Activated CD4-positive, alpha-beta T cell treated with anti-CD3 and anti-CD28 coated beads, Interleukin-2, amount 10 ng/mL, durations not matched to agents 24 days and 14 days (primary cell): ENCODE results near the gene FRMD1. TPM values are rescaled to one million over a fixed set of nuclear protein-coding genes. Genes with fewer than 3 reads are reported as not detected.

Experiments used
- DNase-seq: peaks from one replicate; pipeline ENCODE4 v3.0.0; 2022
- H3K27ac Mint-ChIP-seq: one replicate; pipeline ENCODE4 v1.8.0; 2022; ENCODE audit warnings: mild to moderate bottlenecking, mixed read lengths
- H3K27me3 Mint-ChIP-seq: one replicate; pipeline ENCODE4 v1.8.0; 2022; ENCODE audit warnings: mixed read lengths
- H3K36me3 Mint-ChIP-seq: one replicate; pipeline ENCODE4 v1.8.0; 2022; ENCODE audit warnings: low read depth, mild to moderate bottlenecking, mixed read lengths
- H3K4me1 Mint-ChIP-seq: one replicate; pipeline ENCODE4 v1.8.0; 2021; ENCODE audit warnings: mixed read lengths
- H3K4me3 Mint-ChIP-seq: one replicate; pipeline ENCODE4 v1.8.0; 2022; ENCODE audit warnings: mild to moderate bottlenecking, moderate library complexity, mixed read lengths
- H3K9me3 Mint-ChIP-seq: one replicate; pipeline ENCODE4 v1.8.0; 2021; ENCODE audit warnings: mixed read lengths
- intact Hi-C: fragments of 100-400 bp; cut with micrococcal nuclease; formaldehyde crosslinking; loops from one replicate; pipeline ENCODE4 v1.15.1; 2023
- total RNA-seq: library from RNA; stranded (reverse); gene quantifications from 2 replicates; pipeline ENCODE4 v1.2.3, GENCODE V29; 2022

Gene FRMD1
- total RNA-seq, 1 donor from 2014 or later: not detected

DNA sequence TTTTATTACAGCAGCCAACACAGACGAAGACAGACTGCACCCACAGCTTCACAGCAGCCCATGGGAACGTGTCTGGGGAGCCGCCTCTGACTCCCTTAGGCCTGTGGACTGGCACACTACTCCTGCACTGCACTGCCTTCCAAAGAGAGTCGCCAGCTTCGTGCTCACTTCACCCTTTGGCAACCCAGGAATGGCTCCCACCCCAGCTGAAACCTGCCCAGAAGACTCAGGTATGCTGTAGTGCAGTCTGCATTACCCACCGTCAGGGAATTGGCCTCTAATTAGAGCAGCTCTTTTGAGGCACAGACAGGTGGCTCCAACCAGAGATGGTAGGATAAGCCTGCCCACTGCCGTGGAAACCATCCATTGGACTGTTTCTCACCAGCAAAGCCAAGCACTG is 39.9 kb upstream of the FRMD1 start:
- peaks cover 2% of the 10 kb centered on the region for H3K4me1 Mint-ChIP-seq
- H3K27me3 Mint-ChIP-seq: no peaks in the 10 kb centered on the region
- no peak overlapping the region for H3K4me3 Mint-ChIP-seq
- H3K9me3 Mint-ChIP-seq: peaks cover 9% of the 10 kb centered on the region
- intact Hi-C loops: no loop called here
- no peaks in the 10 kb centered on the region for H3K36me3 Mint-ChIP-seq
- no peak for DNase-seq
- no peak overlapping the region for H3K27ac Mint-ChIP-seq

DNA sequence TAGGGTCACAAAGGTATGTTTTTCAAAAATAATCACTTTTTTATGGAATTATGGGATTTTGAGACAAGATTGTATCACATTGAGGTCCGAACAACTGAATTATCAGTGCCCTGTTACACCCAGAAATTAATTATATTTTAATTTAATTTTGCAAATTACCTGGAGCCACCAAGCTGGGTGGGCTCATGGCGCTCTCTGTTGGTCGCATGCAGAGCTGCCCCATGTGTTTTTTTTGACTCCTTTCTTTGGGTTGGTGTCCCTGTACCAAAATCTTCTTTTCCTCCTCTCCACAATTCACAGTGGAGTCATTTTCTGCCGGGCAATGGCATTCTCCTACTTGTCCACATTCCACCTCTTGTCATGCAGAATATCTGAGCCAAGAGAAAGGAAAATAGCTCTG is 38.9 kb upstream of the FRMD1 start:
- DNase-seq: no peak
- intact Hi-C loops: no loop called here
- Mint-ChIP-seq H3K4me1 (peaks cover 2% of the 10 kb centered on the region), H3K27me3 (no peaks in the 10 kb centered on the region), H3K4me3 (no peak overlapping the region), H3K9me3 (peaks cover 7% of the 10 kb centered on the region), H3K36me3 (no peaks in the 10 kb centered on the region), H3K27ac (no peak overlapping the region)

DNA sequence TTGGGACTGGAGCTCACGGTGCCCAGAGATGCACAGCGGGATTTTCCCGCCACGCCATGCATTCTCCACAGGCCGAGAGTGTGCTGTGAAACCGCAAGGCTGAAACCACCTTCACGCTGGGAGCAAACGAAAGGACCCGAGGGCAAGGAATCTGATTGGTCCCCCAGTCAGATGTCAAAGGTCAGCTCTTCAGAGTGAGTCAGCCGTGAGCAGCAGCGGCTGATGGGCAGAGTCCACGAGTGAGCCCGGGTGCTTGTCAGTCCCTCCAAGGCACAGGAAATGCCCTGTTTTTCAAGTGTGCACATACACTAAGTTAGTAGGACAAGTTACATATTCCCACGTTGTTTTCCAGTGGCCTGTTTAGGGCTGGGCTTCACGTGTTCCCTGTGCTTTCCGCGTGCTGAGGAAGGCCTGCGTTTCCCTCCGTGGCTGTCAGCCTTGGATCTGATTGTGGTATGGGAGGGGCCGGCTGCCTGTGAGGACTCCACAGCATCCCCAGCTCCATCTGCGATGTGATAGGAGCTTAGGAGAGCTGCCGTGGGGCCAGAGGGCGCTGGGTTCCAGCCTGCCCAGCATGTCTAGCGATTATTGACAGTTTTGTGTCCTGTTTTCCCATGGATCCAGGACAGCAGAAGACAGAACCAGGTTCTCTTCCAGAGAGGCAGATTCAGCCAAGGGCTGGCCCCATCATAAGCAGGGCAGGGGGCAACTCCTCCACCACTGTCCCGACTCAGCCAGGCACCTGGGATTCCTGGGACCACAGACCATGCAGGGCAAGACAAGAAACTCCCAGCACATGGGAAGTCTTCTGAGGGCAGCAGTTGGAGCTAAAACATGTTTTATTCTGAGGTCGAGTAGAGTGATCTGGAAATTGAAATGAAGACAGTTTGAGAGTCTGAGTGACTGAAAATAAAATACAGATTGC is 38.2 kb upstream of the FRMD1 start:
- Mint-ChIP-seq H3K4me1 (peaks cover 2% of the 10 kb centered on the region), H3K27ac (no peak overlapping the region), H3K36me3 (no peaks in the 10 kb centered on the region), H3K4me3 (no peak overlapping the region), H3K27me3 (no peaks in the 10 kb centered on the region), H3K9me3 (peaks cover 4% of the 10 kb centered on the region)
- DNase-seq: no peak
- intact Hi-C loops: no loop called here

DNA sequence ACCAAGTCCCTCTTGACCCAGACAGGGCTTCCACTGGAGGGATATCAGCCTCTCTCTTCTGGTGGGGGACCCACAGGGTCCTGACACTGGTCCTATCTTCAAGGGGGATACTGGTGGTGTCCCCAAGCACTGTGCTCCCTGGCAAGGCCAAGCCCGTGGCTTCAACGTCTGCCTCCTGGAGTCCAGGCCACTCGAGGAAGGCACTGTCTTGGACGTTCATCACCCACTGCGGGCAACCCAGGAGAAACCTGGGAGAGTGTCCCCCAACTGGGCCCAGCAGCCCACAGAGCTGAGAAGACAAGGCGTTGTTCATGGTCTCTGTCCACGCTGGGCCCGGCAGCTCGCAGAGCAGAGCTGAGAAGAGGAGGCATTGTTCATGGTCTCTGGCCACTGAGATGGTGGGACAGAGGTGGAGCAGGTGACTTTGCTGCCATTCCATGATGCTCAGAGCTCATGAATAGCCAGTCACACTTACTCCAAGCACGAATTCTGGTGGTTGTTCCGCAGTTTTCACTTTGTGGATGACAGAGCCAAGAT is 37.5 kb upstream of the FRMD1 start:
- no peaks in the 10 kb centered on the region for H3K36me3 Mint-ChIP-seq
- no peak overlapping the region for H3K4me3 Mint-ChIP-seq
- H3K4me1 Mint-ChIP-seq: peaks cover 2% of the 10 kb centered on the region
- peaks cover 4% of the 10 kb centered on the region for H3K9me3 Mint-ChIP-seq
- no peak overlapping the region for H3K27ac Mint-ChIP-seq
- intact Hi-C loops: no loop called here
- H3K27me3 Mint-ChIP-seq: no peaks in the 10 kb centered on the region
- no peak for DNase-seq

DNA sequence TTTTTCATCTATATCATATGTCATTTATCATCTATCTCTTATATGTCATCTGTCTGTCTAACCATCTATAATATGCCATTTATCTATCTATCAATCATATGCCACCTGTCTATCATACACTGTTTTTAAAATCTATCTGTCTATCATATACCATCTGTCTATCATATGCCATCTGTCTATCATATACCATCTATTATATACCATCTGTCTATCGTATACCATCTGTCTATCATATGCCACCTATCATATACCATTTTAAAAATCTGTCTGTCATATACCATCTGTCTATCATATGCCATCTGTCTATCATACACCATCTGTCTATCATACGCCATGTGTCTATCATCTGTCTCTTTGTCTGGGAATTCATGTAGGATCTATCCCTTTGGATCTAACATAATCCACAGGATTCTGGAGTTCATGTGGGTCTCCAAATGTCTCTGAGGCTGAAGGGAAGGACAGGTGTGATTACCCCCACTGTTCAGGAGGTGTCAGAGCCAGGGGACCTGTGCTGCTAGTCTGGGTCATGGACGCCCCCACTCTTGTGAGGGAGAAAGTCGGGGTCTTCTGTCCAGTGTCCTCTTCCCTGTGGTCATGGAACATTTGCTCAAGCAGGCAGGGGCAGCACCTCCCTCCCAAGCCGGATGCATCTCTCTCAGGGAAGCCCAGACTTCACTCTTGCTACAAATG is 36.9 kb upstream of the FRMD1 start:
- Mint-ChIP-seq H3K4me3 (no peak overlapping the region), H3K36me3 (no peaks in the 10 kb centered on the region), H3K9me3 (peaks cover 4% of the 10 kb centered on the region), H3K27ac (no peak overlapping the region), H3K27me3 (no peaks in the 10 kb centered on the region), H3K4me1 (peaks cover under 1% of the 10 kb centered on the region)
- DNase-seq: no peak
- intact Hi-C loops: no loop called here

DNA sequence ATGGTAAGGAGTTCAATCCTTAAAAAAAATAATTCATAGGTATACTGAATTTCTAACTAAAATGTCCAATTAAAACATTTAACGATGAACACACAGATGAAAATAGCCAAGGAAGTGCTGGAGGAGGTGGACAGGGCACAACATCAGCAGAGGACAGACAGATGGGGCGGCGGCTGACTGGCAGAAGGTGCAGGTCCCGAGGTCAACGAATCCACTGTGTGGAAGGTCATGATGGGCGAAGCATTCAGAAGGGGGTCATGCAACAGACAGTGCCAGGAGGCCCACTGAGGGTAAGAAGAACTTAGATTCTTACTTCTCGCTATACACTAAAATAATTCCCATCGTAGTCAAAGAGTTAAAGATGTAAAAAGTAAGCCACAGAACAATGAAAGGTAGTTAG is 34.2 kb upstream of the FRMD1 start:
- no peaks in the 10 kb centered on the region for H3K4me1 Mint-ChIP-seq
- H3K4me3 Mint-ChIP-seq: no peak overlapping the region
- peaks cover 4% of the 10 kb centered on the region for H3K9me3 Mint-ChIP-seq
- H3K27ac Mint-ChIP-seq: no peak overlapping the region
- DNase-seq: no peak
- H3K36me3 Mint-ChIP-seq: no peaks in the 10 kb centered on the region
- intact Hi-C loops: no loop called here
- no peaks in the 10 kb centered on the region for H3K27me3 Mint-ChIP-seq

DNA sequence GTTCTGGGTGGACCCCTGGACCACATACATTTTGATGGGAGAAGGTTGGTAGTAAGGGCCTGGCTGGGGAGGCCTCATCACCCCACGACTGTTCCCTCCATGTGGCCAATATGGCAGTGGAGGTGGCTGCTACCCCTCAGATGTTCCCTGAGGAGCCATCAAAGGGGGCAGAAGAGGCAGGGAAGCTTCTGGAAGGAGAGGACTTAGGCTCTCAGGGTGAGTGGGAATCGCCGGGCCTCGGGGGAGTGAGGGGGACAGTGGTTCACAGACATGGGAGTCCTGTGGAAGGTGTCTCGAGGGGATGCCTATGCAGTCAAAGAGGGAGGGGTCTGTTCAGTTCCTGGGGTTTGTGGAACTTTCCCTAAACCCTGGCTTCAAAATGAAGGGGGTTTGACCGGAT is 32.9 kb upstream of the FRMD1 start:
- Mint-ChIP-seq H3K27me3 (no peaks in the 10 kb centered on the region), H3K4me3 (no peak overlapping the region), H3K36me3 (no peaks in the 10 kb centered on the region), H3K9me3 (peaks cover 4% of the 10 kb centered on the region), H3K27ac (no peak overlapping the region), H3K4me1 (no peaks in the 10 kb centered on the region)
- intact Hi-C loops: no loop called here
- no peak for DNase-seq

DNA sequence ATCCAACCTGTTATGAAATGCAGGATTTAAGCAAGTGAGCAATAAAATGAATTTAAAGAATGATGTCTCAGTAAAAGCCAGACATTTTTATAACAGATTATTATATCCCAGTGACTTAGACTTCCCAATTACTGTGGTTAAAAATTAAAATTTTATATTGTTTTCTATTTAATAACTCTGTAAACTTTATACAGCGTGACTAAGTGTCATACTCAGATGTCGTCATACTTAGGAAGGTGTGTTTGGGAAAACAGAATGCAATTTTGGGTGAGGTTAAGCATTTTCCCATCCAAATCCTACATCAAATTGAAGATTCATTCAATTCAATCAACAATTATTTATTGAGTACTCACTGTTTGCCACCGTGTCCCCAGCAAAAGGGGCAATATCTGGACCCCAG is 31.4 kb upstream of the FRMD1 start:
- Mint-ChIP-seq H3K9me3 (peaks cover 1% of the 10 kb centered on the region), H3K27ac (no peak overlapping the region), H3K4me1 (no peaks in the 10 kb centered on the region), H3K36me3 (no peaks in the 10 kb centered on the region), H3K4me3 (no peak overlapping the region), H3K27me3 (peaks cover 3% of the 10 kb centered on the region)
- intact Hi-C loops: no loop called here
- DNase-seq: no peak

DNA sequence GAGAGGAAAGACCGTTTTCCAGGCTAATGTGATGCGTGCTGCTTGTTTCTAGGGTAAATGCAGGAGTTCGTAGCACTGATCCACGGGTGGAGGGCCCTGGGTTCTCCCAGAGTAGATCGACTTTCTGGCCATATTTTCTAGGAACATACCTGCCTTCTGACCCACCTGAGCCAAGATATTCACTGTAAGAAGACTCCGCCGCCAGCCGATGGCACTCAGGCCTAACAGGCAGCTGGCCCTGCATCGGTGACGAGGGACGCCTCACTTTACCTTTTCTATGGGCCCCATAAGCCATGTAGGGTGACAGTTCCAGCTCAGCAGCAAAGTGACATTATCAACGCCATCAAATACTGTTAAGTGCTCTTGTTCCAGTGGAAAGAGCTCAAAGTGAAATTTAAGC is 30.2 kb upstream of the FRMD1 start:
- peaks cover 8% of the 10 kb centered on the region for H3K27me3 Mint-ChIP-seq
- no peak overlapping the region for H3K27ac Mint-ChIP-seq
- no peak overlapping the region for H3K4me3 Mint-ChIP-seq
- H3K4me1 Mint-ChIP-seq: no peaks in the 10 kb centered on the region
- no peak for DNase-seq
- H3K36me3 Mint-ChIP-seq: no peaks in the 10 kb centered on the region
- intact Hi-C loops: no loop called here
- no peaks in the 10 kb centered on the region for H3K9me3 Mint-ChIP-seq

DNA sequence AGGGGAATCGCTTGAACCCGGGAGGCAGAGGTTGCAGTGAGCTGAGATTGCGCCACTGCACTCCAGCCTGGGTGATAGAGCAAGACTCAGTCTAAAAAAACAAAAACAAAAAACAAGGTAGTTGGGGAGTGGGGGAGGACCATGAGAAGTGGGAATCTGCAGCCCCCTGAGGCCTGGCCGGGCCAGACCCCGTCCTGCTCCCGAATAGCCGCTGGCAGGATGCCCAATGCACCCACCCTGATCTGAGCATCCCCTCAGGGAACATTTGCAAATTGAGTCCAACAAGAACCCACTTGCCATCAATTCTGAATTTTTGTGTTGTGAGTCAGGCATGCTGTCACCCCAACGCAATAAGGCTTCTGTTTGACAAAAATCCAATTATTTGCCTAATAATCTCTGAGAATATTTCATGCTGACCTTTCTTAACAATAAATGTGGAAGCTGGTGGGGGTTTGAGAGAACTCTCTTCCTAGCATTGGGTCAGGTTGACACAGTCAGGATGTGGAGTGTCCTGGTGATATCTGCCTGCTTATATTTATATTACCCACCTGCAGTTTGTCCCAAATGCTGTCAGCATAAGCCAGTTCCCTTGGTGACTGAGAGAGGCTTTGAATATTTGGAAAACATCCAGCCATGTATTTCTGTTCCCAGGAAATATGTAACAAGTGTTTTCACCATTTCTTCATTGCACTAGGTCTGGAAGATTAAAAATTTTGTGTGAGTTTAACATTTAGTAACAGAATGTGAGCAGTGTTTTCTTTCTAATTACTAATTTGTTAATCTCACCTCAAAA is 28.4 kb upstream of the FRMD1 start:
- Mint-ChIP-seq H3K36me3 (no peaks in the 10 kb centered on the region), H3K27ac (no peak overlapping the region), H3K4me1 (no peaks in the 10 kb centered on the region), H3K9me3 (no peaks in the 10 kb centered on the region), H3K27me3 (peaks cover 22% of the 10 kb centered on the region), H3K4me3 (no peak overlapping the region)
- no peak for DNase-seq
- intact Hi-C loops: no loop called here

DNA sequence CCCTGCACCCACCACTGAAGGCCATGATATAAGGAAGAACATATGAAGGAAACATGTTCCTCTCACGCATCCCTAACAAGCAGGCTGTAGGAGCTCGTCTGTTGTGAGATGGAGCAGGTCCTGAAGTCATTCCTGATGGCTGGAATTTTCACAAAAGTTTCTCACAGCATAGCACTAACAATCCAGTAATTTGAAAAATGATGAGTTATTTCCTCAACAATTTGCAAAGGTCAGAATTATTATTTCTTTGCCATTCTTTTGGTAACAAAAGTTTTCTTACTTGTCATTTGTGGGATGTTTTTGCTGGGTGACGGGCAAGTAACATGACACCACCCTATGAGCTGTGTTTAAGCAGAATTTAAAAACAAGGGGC is 27.6 kb upstream of the FRMD1 start:
- H3K4me1 Mint-ChIP-seq: no peaks in the 10 kb centered on the region
- H3K27me3 Mint-ChIP-seq: peaks cover 29% of the 10 kb centered on the region
- no peaks in the 10 kb centered on the region for H3K36me3 Mint-ChIP-seq
- H3K27ac Mint-ChIP-seq: no peak overlapping the region
- intact Hi-C loops: no loop called here
- H3K9me3 Mint-ChIP-seq: no peaks in the 10 kb centered on the region
- no peak for DNase-seq
- H3K4me3 Mint-ChIP-seq: no peak overlapping the region

DNA sequence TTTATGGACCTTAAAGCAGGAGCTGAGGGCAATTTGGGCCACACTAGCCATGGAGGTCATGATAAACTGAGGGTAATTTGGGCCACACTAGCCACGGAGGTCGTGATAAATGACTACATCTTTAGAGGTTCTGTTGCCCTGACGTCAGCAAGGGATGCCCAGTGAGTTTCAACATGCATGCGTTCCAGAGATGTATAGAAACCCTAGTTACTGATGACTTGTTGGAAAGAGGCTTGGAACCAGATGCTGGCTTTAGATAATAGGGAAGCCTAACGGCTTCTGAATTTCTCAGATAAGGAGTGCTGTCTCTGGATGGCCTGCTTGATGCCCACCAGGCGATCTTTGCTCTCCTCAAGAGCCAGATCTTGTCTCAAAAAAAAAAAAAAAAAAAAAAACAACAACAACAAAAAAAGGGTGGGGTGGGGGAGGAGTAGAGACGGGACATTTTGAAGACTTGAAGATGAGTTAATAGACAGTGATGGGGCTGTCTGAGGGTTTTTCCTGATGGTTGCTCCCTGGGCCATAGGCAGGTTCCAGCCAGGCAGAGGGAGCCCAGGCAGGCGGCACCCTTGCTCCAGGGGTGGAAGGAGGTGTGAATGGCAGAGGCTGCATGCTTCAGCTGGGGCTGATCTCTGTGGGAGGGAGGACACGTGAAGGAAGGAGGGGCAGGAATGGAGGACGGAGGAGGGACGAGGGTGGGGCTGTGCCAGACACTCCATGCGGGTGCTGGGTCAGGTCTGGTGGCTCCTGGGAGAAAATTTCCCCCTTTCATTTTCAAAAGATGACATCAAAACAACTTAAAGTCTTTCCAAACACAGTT is 27.0 kb upstream of the FRMD1 start:
- Mint-ChIP-seq H3K27ac (no peak overlapping the region), H3K27me3 (peaks cover 29% of the 10 kb centered on the region), H3K4me3 (no peak overlapping the region), H3K36me3 (no peaks in the 10 kb centered on the region), H3K4me1 (no peaks in the 10 kb centered on the region), H3K9me3 (no peaks in the 10 kb centered on the region)
- intact Hi-C loops: no loop called here
- DNase-seq: no peak

DNA sequence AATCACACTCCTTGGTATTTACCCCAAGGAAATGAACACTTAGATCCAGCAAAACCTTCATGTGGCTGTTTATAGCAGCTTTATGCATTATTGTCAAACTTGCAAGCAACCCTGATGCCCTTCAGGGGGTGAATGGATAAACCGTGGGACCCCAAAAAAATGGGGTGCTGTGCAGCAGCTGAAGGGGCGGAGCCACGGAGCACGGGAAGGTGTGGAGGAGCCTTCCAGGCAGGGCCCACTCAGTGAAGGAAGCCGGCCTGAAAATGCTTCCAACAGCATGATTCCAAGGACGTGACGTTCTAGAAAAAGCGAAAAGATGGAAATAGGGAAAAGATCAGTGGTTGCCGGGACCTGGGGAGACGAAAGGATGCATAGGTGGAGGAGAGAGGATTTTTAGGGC is 25.6 kb upstream of the FRMD1 start:
- H3K4me3 Mint-ChIP-seq: no peak overlapping the region
- intact Hi-C loops: no loop called here
- no peaks in the 10 kb centered on the region for H3K9me3 Mint-ChIP-seq
- H3K27me3 Mint-ChIP-seq: peaks cover 34% of the 10 kb centered on the region
- no peak overlapping the region for H3K27ac Mint-ChIP-seq
- no peaks in the 10 kb centered on the region for H3K36me3 Mint-ChIP-seq
- no peaks in the 10 kb centered on the region for H3K4me1 Mint-ChIP-seq
- no peak for DNase-seq
